ENCODE data around the gene IGSF21.
"Not testable (repeated sequence)": the region's sequence is repeated elsewhere in the genome, so short reads cannot be mapped to it uniquely, and the experiment has no call there.

IGSF21 gene

DNA sequence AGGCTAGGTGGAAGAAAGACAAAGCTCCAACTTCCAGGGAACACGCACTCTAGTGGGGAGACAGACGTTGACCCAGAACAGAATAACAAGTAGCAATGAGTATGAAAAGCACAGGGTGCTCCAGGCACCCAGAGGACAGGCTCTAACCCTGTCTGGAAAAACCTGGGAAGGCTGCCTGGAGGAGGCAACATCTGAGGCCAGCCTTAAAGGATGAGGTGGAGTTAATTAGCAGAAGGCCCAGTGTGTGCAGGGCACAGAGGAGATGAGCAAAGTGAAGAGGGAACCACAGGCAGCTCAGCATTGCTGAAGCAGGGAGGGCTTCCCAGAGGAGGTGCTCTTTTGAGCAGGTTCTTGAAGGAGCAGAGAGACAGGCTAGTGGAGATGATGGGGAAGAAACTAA lies 246.4 kb downstream of the IGSF21 start:
- Histone ChIP-seq H3K36me3 (replicated peaks) (no peaks in the 10 kb centered on the region), H3K27me3 (ENCODE audit: low read depth) (peaks cover 6% of the 10 kb centered on the region; the same call in 1 of the 2 replicates), H3K9me3 (no peaks in the 10 kb centered on the region), H3K4me3 (no peak overlapping the region), H3K4me1 (no peaks in the 10 kb centered on the region)
- DNase-seq (ENCODE audit: low spot score in 2 of 2), result no peak
- in situ Hi-C loops (cut with MboI; ENCODE audit: low sequenced_read_pairs), result no loop called here

DNA sequence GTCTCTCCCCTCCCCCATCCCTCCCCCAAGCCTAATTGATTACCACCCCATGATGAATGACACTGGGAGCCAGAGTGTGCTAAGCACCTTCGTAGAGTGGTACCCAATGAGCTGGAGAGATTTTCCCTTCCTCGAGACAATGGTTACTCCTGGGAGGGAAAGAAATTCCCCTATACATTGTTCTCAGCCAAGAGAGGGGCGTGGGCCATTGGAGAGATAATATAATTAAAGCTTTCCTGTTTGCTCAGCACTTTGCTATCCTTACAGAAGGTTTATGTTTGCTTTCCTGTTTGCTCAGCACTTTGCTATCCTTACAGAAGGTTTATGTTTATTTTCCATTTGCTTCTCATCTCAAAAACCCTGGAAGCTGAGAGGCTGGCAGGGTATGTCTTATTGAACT lies 247.0 kb downstream of the IGSF21 start:
- no peak for DNase-seq (ENCODE audit: low spot score in 2 of 2)
- Histone ChIP-seq H3K4me1 (no peaks in the 10 kb centered on the region), H3K4me3 (no peak overlapping the region), H3K27me3 (ENCODE audit: low read depth) (peaks cover 9% of the 10 kb centered on the region; the same call in 1 of the 2 replicates), H3K9me3 (no peaks in the 10 kb centered on the region), H3K36me3 (replicated peaks) (no peaks in the 10 kb centered on the region)
- in situ Hi-C loops (cut with MboI; ENCODE audit: low sequenced_read_pairs), result no loop called here

DNA sequence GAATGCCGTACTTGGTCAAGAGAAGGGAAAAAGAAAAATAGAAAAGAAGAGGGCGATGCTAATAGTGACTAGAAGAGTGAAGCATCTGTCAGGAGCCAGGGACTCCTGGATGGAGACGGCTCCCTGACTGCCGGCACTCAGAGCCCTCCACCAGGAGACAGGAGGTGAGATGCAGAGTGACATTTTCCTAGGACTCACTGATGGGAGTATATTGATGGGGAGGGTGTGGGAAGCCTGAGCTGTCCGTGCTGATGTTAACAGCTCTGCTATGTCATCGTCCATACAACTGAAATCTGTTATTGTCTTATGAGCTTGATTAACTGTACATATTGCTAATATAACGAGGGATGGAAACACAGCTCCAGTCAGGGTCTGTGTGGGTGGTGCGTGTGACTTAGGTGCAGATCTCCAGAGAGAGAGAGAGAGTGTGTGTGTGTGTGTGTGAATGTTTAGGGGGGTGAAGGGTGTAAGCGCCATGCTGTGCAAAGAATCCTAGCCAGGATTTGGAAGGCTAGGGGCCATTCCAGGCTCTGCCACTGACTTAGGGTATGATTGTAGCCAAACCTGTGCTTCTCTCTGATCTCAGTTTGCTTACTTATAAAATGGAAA lies 250.1 kb downstream of the IGSF21 start:
- peaks cover 9% of the 10 kb centered on the region; the same call in 1 of the 2 replicates for H3K27me3 ChIP-seq (ENCODE audit: low read depth)
- H3K4me3 ChIP-seq, result no peak overlapping the region
- H3K36me3 ChIP-seq (replicated peaks), result no peaks in the 10 kb centered on the region
- no peak for DNase-seq (ENCODE audit: low spot score in 2 of 2)
- no peaks in the 10 kb centered on the region for H3K4me1 ChIP-seq
- no peaks in the 10 kb centered on the region for H3K9me3 ChIP-seq
- in situ Hi-C loops (cut with MboI; ENCODE audit: low sequenced_read_pairs), result no loop called here

DNA sequence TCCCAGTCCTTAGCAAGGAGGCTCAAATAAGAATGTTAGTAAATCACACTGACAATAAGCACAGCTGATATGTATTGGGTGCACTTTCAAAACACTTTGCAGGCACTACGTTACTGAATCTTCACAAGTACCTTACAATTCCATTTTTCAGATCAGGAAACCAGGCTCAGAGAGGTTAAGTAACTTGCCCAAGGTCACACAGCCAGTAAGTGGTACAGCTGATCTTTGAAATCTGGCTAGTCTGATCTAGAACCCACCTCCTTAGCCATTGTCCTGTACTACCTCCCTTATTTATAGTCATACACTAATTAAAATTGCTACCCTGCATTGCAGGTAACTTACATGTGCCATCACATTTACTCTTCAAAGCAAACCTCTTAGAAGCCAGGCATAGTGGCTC lies 251.0 kb downstream of the IGSF21 start:
- no peaks in the 10 kb centered on the region for H3K9me3 ChIP-seq
- H3K36me3 ChIP-seq (replicated peaks), result no peaks in the 10 kb centered on the region
- no peak for DNase-seq (ENCODE audit: low spot score in 2 of 2)
- in situ Hi-C loops (cut with MboI; ENCODE audit: low sequenced_read_pairs), result no loop called here
- H3K4me1 ChIP-seq, result no peaks in the 10 kb centered on the region
- H3K27me3 ChIP-seq (ENCODE audit: low read depth), result peaks cover 9% of the 10 kb centered on the region; the same call in 1 of the 2 replicates
- no peak overlapping the region for H3K4me3 ChIP-seq

DNA sequence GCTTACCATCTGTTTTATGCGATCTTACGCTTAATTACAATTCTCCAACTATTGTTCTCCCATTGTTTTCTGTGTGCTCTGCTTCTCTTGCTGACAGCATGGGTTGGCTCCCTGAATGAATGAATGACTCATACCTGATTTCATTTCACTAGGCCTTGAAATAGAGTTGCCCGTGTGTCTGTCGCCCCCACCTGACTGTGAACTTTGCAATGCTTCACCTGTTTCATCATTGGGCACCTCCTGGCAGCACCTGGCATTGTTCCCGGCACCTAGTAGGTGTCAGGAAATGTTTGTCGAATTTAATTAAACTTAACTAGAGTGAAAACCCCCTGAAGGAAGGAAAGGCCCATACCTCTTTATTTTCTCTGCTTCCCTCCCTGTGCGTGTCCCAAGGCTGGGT lies 252.7 kb downstream of the IGSF21 start:
- in situ Hi-C loops (cut with MboI; ENCODE audit: low sequenced_read_pairs), result no loop called here

GRCh38 chr1:18362150-18362549 lies 254.6 kb downstream of the IGSF21 start:
- Histone ChIP-seq H3K4me1 (no peaks in the 10 kb centered on the region), H3K27me3 (ENCODE audit: low read depth) (peaks cover 9% of the 10 kb centered on the region; the same call in 1 of the 2 replicates), H3K9me3 (no peaks in the 10 kb centered on the region), H3K4me3 (no peak overlapping the region), H3K36me3 (replicated peaks) (no peaks in the 10 kb centered on the region)
- in situ Hi-C loops (cut with MboI; ENCODE audit: low sequenced_read_pairs), result no loop called here
- no peak for DNase-seq (ENCODE audit: low spot score in 2 of 2)

More for the DNA sequence above, 252.7 kb downstream of the IGSF21 start:
- peaks cover 9% of the 10 kb centered on the region; the same call in 1 of the 2 replicates for H3K27me3 ChIP-seq (ENCODE audit: low read depth)
- H3K4me1 ChIP-seq, result no peaks in the 10 kb centered on the region
- no peaks in the 10 kb centered on the region for H3K36me3 ChIP-seq (replicated peaks)
- no peak for DNase-seq (ENCODE audit: low spot score in 2 of 2)
- no peak overlapping the region for H3K4me3 ChIP-seq
- H3K9me3 ChIP-seq, result no peaks in the 10 kb centered on the region

DNA sequence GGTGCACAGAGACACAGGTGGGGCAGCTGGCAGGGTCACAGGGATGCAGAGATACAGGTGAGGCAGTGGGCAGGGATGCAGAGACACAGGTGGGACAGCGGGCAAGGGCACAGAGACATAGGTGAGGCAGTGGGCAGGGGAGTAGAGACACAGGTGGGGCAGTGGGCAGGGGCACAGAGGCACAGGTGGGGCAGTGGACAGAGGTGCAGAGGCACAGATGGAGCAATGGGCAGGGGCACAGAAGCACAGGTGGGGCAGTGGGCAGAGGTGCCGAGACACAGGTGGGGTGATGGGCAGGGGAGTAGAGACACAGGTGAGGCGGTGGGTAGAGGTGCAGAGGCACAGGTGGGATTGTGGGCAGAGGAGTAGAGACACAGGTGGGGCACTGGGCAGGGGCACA lies 255.8 kb downstream of the IGSF21 start:
- Histone ChIP-seq H3K4me1 (no peaks in the 10 kb centered on the region), H3K27me3 (ENCODE audit: low read depth) (peaks cover 3% of the 10 kb centered on the region; the same call in 1 of the 2 replicates), H3K4me3 (no peak overlapping the region), H3K9me3 (no peaks in the 10 kb centered on the region), H3K36me3 (replicated peaks) (no peaks in the 10 kb centered on the region)
- in situ Hi-C loops (cut with MboI; ENCODE audit: low sequenced_read_pairs), result no loop called here
- no peak for DNase-seq (ENCODE audit: low spot score in 2 of 2)

GRCh38 chr1:18365099-18365705 lies 257.6 kb downstream of the IGSF21 start:
- Histone ChIP-seq H3K9me3 (no peaks in the 10 kb centered on the region), H3K36me3 (replicated peaks) (no peaks in the 10 kb centered on the region), H3K4me1 (no peaks in the 10 kb centered on the region), H3K27me3 (ENCODE audit: low read depth) (no peaks in the 10 kb centered on the region), H3K4me3 (no peak overlapping the region)
- in situ Hi-C loops (cut with MboI; ENCODE audit: low sequenced_read_pairs), result no loop called here
- DNase-seq (ENCODE audit: low spot score in 2 of 2), result no peak

GRCh38 chr1:18372505-18372904 lies 264.9 kb downstream of the IGSF21 start:
- H3K4me3 ChIP-seq; H3K27me3 ChIP-seq (ENCODE audit: low read depth); H3K4me1 ChIP-seq; in situ Hi-C loops (cut with MboI; ENCODE audit: low sequenced_read_pairs); H3K36me3 ChIP-seq (replicated peaks); DNase-seq (ENCODE audit: low spot score in 2 of 2); H3K9me3 ChIP-seq: not testable (repeated sequence)

- no peaks in the 10 kb centered on the region for H3K27me3 ChIP-seq (ENCODE audit: low read depth)
- no peak for DNase-seq (ENCODE audit: low spot score in 2 of 2)
- in situ Hi-C loops (cut with MboI; ENCODE audit: low sequenced_read_pairs), result no loop called here
- H3K4me3 ChIP-seq, result no peak overlapping the region
- no peaks in the 10 kb centered on the region for H3K4me1 ChIP-seq
- no peaks in the 10 kb centered on the region for H3K36me3 ChIP-seq (replicated peaks)
- no peaks in the 10 kb centered on the region for H3K9me3 ChIP-seq
Observed at GRCh38 chr1:18373151-18373550, 265.6 kb downstream of the IGSF21 start.

GRCh38 chr1:18373882-18374493 lies 266.4 kb downstream of the IGSF21 start:
- in situ Hi-C loops (cut with MboI; ENCODE audit: low sequenced_read_pairs), result no loop called here
- Histone ChIP-seq H3K4me1 (no peaks in the 10 kb centered on the region), H3K27me3 (ENCODE audit: low read depth) (no peaks in the 10 kb centered on the region), H3K36me3 (replicated peaks) (no peaks in the 10 kb centered on the region), H3K9me3 (no peaks in the 10 kb centered on the region), H3K4me3 (no peak overlapping the region)
- peak in 1 of 2 experiments; percentile 67 for DNase-seq (ENCODE audit: low spot score in 2 of 2)

GRCh38 chr1:18376661-18377060 lies 269.1 kb downstream of the IGSF21 start:
- Histone ChIP-seq H3K27me3 (ENCODE audit: low read depth) (no peaks in the 10 kb centered on the region), H3K36me3 (replicated peaks) (no peaks in the 10 kb centered on the region), H3K4me3 (no peak overlapping the region), H3K4me1 (no peaks in the 10 kb centered on the region), H3K9me3 (no peaks in the 10 kb centered on the region)
- in situ Hi-C loops (cut with MboI; ENCODE audit: low sequenced_read_pairs), result no loop called here
- no peak for DNase-seq (ENCODE audit: low spot score in 2 of 2)

- in situ Hi-C loops (cut with MboI; ENCODE audit: low sequenced_read_pairs), result no loop called here
Observed at GRCh38 chr1:18380288-18380687, 272.7 kb downstream of the IGSF21 start.

DNA sequence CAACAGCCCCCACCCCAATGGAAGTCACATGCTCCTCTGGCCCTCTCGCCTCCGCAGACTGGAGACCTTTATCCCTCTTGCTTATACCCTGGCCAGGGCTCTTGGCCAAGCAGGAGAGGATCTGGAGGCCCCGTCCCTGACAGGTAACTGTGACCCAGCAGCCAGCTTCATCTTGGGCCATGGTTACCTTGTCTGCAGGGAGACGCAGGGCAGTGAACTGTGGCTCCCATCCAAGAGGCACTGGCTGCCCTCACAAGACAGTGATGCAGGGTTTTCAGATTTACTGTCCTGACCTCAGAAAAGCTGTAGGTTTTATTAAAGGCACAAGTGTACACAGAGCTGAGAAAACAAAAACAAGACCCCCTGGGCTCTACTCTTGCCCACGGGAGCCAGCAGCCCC lies 276.5 kb downstream of the IGSF21 start:
- Histone ChIP-seq H3K4me3 (no peak overlapping the region), H3K9me3 (no peaks in the 10 kb centered on the region), H3K4me1 (no peaks in the 10 kb centered on the region), H3K36me3 (replicated peaks) (no peaks in the 10 kb centered on the region), H3K27me3 (ENCODE audit: low read depth) (no peaks in the 10 kb centered on the region)
- in situ Hi-C loops (cut with MboI; ENCODE audit: low sequenced_read_pairs), result no loop called here
- DNase-seq (ENCODE audit: low spot score in 2 of 2), result no peak

More at GRCh38 chr1:18380288-18380687, 272.7 kb downstream of the IGSF21 start:
- Histone ChIP-seq H3K9me3 (no peaks in the 10 kb centered on the region), H3K4me3 (no peak overlapping the region), H3K36me3 (replicated peaks) (no peaks in the 10 kb centered on the region), H3K27me3 (ENCODE audit: low read depth) (no peaks in the 10 kb centered on the region), H3K4me1 (no peaks in the 10 kb centered on the region)
- DNase-seq (ENCODE audit: low spot score in 2 of 2), result no peak

Measured in HAP-1 (cell line).